Neutrophil (primary cell): Measurements from ENCODE around the gene TBK1.

ENCODE experiments used
- H3K27ac ChIP-seq: fragments of 200-600 bp; sonication (generic); 2 replicates; pipeline ENCODE4 v1.5.1; 2016; ENCODE audit warnings: mild to moderate bottlenecking, moderate library complexity
- H3K27me3 ChIP-seq: fragments of 200-600 bp; sonication (generic); 2 replicates; pipeline ENCODE4 v1.6.0; 2016; ENCODE audit warnings: mild to moderate bottlenecking
- H3K36me3 ChIP-seq: fragments of 200-600 bp; sonication (generic); 2 replicates; pipeline ENCODE4 v1.5.1; 2017
- H3K4me1 ChIP-seq, 2 experiments: fragments of 200-600 bp in 1 of 2; sonication (generic) in 1 of 2; 1 replicate in 1 of 2; 2 replicates in 1 of 2; pipeline versions ENCODE4 v1.5.1 to v1.6.1; 2013 to 2016; ENCODE audit warnings: low read depth in 1 of 2, low read length in 1 of 2, mild to moderate bottlenecking in 1 of 2, moderate library complexity in 1 of 2; ENCODE audit not compliant: control insufficient read depth in 1 of 2, insufficient read depth in 1 of 2
- H3K4me3 ChIP-seq, 2 experiments: fragments of 200-600 bp in 1 of 2; sonication (generic) in 1 of 2; 1 replicate in 1 of 2; 2 replicates in 1 of 2; pipeline ENCODE4 v1.5.1; 2013 to 2016; ENCODE audit warnings: low read depth in 1 of 2, low read length in 1 of 2, mild to moderate bottlenecking in 1 of 2, moderate library complexity in 1 of 2
- H3K9me3 ChIP-seq: fragments of 200-600 bp; sonication (generic); 2 replicates; pipeline ENCODE4 v1.5.1; 2016
- CTCF ChIP-seq: fragments of 200-600 bp; sonication (generic); IDR thresholded peaks from 2 replicates; pipeline ENCODE4 v1.5.1; 2016; ENCODE audit warnings: antibody characterized with exemption

The TBK1 gene

GRCh38 chr12:64496839-64497400 lies 45.0 kb downstream of the TBK1 start:
- H3K27ac ChIP-seq = no peak overlapping the region
- H3K36me3 ChIP-seq = peaks cover 66% of the 10 kb centered on the region

GRCh38 chr12:64497484-64497883 lies 45.6 kb downstream of the TBK1 start:
- Histone ChIP-seq H3K36me3 (peaks cover 60% of the 10 kb centered on the region), H3K4me1 (peaks cover 13 to 16% of the 10 kb centered on the region in 2 experiments), H3K4me3 (no peak overlapping the region), H3K27me3 (no peaks in the 10 kb centered on the region), H3K27ac (no peak overlapping the region), H3K9me3 (no peaks in the 10 kb centered on the region)
- TF ChIP-seq CTCF = no peak

More at GRCh38 chr12:64496839-64497400, 45.0 kb downstream of the TBK1 start:
- no peaks in the 10 kb centered on the region for H3K9me3 ChIP-seq
- H3K4me1 ChIP-seq = peaks cover 13 to 16% of the 10 kb centered on the region in 2 experiments
- H3K27me3 ChIP-seq = no peaks in the 10 kb centered on the region
- H3K4me3 ChIP-seq = no peak overlapping the region
- no peak for TF ChIP-seq CTCF

- peaks cover 13 to 16% of the 10 kb centered on the region in 2 experiments for H3K4me1 ChIP-seq
- H3K27ac ChIP-seq = no peak overlapping the region
- H3K4me3 ChIP-seq = no peak overlapping the region
- H3K36me3 ChIP-seq = peaks cover 56% of the 10 kb centered on the region
- no peaks in the 10 kb centered on the region for H3K27me3 ChIP-seq
- no peak for TF ChIP-seq CTCF
- H3K9me3 ChIP-seq = no peaks in the 10 kb centered on the region
These were observed 46.0 kb downstream of the TBK1 start for GRCh38 chr12:64497903-64498302.

- peak overlapping the region; percentile 76 for H3K27ac ChIP-seq
These were observed 48.5 kb downstream of the TBK1 start for GRCh38 chr12:64500394-64500793.

GRCh38 chr12:64501486-64501885 lies 49.6 kb downstream of the TBK1 start:
- Histone ChIP-seq H3K4me1 (peaks cover 13 to 16% of the 10 kb centered on the region in 2 experiments), H3K4me3 (no peak overlapping the region), H3K27me3 (no peaks in the 10 kb centered on the region), H3K36me3 (peaks cover 27% of the 10 kb centered on the region), H3K27ac (peak overlapping the region; percentile 76), H3K9me3 (no peaks in the 10 kb centered on the region)
- TF ChIP-seq CTCF = no peak

More at GRCh38 chr12:64500394-64500793, 48.5 kb downstream of the TBK1 start:
- no peak overlapping the region for H3K4me3 ChIP-seq
- peaks cover 37% of the 10 kb centered on the region for H3K36me3 ChIP-seq
- H3K9me3 ChIP-seq = no peaks in the 10 kb centered on the region
- TF ChIP-seq CTCF = no peak
- no peaks in the 10 kb centered on the region for H3K27me3 ChIP-seq
- peaks cover 13 to 16% of the 10 kb centered on the region in 2 experiments for H3K4me1 ChIP-seq
